Endothelial cell of umbilical vein (primary cell): ENCODE measurements around the gene ZDHHC9.

Experiments
- EZH2 ChIP-seq: IDR thresholded peaks from 2 replicates; pipeline ENCODE4 v1.6.1; 2012; ENCODE audit warnings: borderline replicate concordance, low read depth, mild to moderate bottlenecking, moderate library complexity, low read length, inconsistent platforms; ENCODE audit not compliant: severe bottlenecking
- FOS ChIP-seq: IDR thresholded peaks from 2 replicates; pipeline ENCODE4 v1.6.1; 2011; ENCODE audit warnings: mild to moderate bottlenecking, low read length, moderate library complexity, borderline replicate concordance; ENCODE audit not compliant: insufficient read depth
- JUN ChIP-seq: IDR thresholded peaks from 2 replicates; pipeline ENCODE4 v1.6.1; 2011; ENCODE audit warnings: borderline replicate concordance, low read depth; ENCODE audit not compliant: insufficient read length, insufficient read depth
- MYC ChIP-seq: IDR thresholded peaks from one replicate; pipeline ENCODE4 v1.6.1; 2011; ENCODE audit warnings: mild to moderate bottlenecking, low read depth, low read length
- POLR2A ChIP-seq: IDR thresholded peaks from 2 replicates; pipeline ENCODE4 v1.6.1; 2012; ENCODE audit warnings: low read depth, mild to moderate bottlenecking, control low read depth, low read length
- POLR2AphosphoS5 ChIP-seq: IDR thresholded peaks from 2 replicates; pipeline ENCODE4 v1.6.1; 2012; ENCODE audit warnings: low read depth, mild to moderate bottlenecking, control low read depth, low read length, moderate library complexity; ENCODE audit not compliant: insufficient read depth
- TF ChIP-seq, protein P1 (sequence below), 2 donors: IDR thresholded peaks; 1 replicate in 1 of 2; 2 replicates in 1 of 2; pipeline ENCODE4 v1.5.1; 2011; ENCODE audit warnings: low read length in 2 of 2, mild to moderate bottlenecking in 2 of 2, moderate library complexity in 2 of 2, control low read depth in 1 of 2, inconsistent platforms in 1 of 2, low read depth in 1 of 2; ENCODE audit not compliant: insufficient read depth in 1 of 2; ENCODE audit errors: extremely low read depth in 1 of 2

DNA sequence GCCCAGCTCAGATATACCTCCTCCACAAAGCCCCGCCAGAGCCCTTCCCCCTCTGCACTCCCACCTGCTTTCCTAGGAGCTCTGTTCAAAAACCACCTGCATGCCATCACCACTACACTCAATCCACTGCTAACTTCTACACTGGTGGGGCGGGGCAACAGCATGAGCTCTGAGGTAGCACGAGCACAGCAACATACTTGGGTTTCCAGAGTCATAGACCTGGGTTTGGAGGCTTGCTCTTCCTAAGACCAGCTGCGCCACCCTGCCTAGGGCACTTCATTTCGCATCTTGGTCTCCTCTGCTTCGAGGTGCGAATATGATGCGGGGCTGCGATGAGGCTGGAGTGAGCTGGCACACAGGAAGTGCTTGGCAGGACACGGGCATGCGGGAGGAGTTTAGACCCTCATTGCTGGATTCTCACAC is 60.4 kb downstream of the ZDHHC9 start:
- TF ChIP-seq POLR2A: no peak
- TF ChIP-seq, protein P1, sequence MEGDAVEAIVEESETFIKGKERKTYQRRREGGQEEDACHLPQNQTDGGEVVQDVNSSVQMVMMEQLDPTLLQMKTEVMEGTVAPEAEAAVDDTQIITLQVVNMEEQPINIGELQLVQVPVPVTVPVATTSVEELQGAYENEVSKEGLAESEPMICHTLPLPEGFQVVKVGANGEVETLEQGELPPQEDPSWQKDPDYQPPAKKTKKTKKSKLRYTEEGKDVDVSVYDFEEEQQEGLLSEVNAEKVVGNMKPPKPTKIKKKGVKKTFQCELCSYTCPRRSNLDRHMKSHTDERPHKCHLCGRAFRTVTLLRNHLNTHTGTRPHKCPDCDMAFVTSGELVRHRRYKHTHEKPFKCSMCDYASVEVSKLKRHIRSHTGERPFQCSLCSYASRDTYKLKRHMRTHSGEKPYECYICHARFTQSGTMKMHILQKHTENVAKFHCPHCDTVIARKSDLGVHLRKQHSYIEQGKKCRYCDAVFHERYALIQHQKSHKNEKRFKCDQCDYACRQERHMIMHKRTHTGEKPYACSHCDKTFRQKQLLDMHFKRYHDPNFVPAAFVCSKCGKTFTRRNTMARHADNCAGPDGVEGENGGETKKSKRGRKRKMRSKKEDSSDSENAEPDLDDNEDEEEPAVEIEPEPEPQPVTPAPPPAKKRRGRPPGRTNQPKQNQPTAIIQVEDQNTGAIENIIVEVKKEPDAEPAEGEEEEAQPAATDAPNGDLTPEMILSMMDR (IDR thresholded peaks at IDR 0.05; ENCODE audit: extremely low read depth in 1 of 2, insufficient read depth in 1 of 2, low read depth in 1 of 2, low read length in 2 of 2): no peak
- TF ChIP-seq FOS: no peak
- TF ChIP-seq EZH2: no peak
- no peak for TF ChIP-seq JUN
- TF ChIP-seq POLR2AphosphoS5: no peak
- TF ChIP-seq MYC: no peak
